ENCODE data around the gene LPIN1. TPM values are rescaled to one million over a fixed set of nuclear protein-coding genes. Genes with fewer than 3 reads are reported as not detected.

LPIN1 gene
- total and polyA plus RNA-seq, 2 of the 8 experiments (the other 6 are each of a cell fraction or from before 2014, with no cell fraction given) = 4.3 to 9.8 TPM

- CTCF ChIA-PET (ENCODE audit: partially characterized antibody) = no interaction called here
- TF ChIP-seq JUN (IDR thresholded peaks at IDR 0.05; ENCODE audit: low read depth, low read length) (no peak), JUND (IDR thresholded peaks at IDR 0.05; ENCODE audit: low read length) (no peak), POU5F1 (IDR thresholded peaks at IDR 0.05; ENCODE audit: low read depth, low read length) (no peak), SAP30 (IDR thresholded peaks at IDR 0.05; ENCODE audit: insufficient read depth, insufficient replicate concordance, low read length) (no peak), CHD2 (IDR thresholded peaks at IDR 0.05; ENCODE audit: low read length) (no peak), TEAD4 (IDR thresholded peaks at IDR 0.05; ENCODE audit: low read depth, low read length) (no peak), EGR1 (IDR thresholded peaks at IDR 0.05; ENCODE audit: borderline replicate concordance, low read depth, low read length) (no peak), CHD1 (IDR thresholded peaks at IDR 0.05; ENCODE audit: low read depth, low read length) (no peak)
These were observed 121.5 kb downstream of the LPIN1 start for GRCh38 chr2:11867926-11868325.

More at GRCh38 chr2:11867926-11868325, 121.5 kb downstream of the LPIN1 start:
- no peak overlapping the region for H3K23ac ChIP-seq (ENCODE audit: insufficient read length)
- no peak overlapping the region for H2BK20ac ChIP-seq (ENCODE audit: low read length)
- H3K79me1 ChIP-seq (ENCODE audit: low read depth, low read length) = no peaks in the 10 kb centered on the region
- H2BK15ac ChIP-seq (ENCODE audit: low read length) = no peak overlapping the region
- H3K4me2 ChIP-seq (ENCODE audit: insufficient read depth in 1 of 2, low read depth in 2 of 2, low read length in 2 of 2) = no peak overlapping the region
- WGBS, 2 experiments (ENCODE audit: extremely low coverage in 1 of 2, insufficient coverage in 1 of 2, insufficient read length in 1 of 2, insufficient replicate concordance in 2 of 2, low coverage in 1 of 2, low lambda C conversion rate in 2 of 2, missing lambda C conversion rate in 1 of 2) = 83% methylated on average over 2 of the region's 2 CpGs; no CpG with 5 or more reads in 1 of the 2 experiments
- H4K8ac ChIP-seq (ENCODE audit: extremely low read depth, insufficient read depth, low read length) = no peak overlapping the region; the same call in none of the 2 replicates
- no peak overlapping the region for H4K91ac ChIP-seq (replicated peaks; ENCODE audit: insufficient read length, low read length)
- no peaks in the 10 kb centered on the region for H3K9me3 ChIP-seq (ENCODE audit: insufficient read depth in 2 of 2, low read depth in 1 of 2, low read length in 1 of 2)
- H3K36me3 ChIP-seq (ENCODE audit: control insufficient read depth in 2 of 4, insufficient read depth in 4 of 4, low read length in 3 of 4) = no peaks in the 10 kb centered on the region
- H3K23me2 ChIP-seq (ENCODE audit: low read depth, low read length) = no peaks in the 10 kb centered on the region
- peaks cover 0 to 10% (median 3%) of the 10 kb centered on the region in 4 experiments; a peak in 6 of 7 replicates for H3K4me1 ChIP-seq (replicated peaks in 1 of 4; ENCODE audit: control insufficient read depth in 3 of 4, insufficient read depth in 4 of 4, low read length in 3 of 4)
- H4K20me1 ChIP-seq (replicated peaks in 1 of 2; ENCODE audit: control insufficient read depth in 1 of 2, insufficient read depth in 2 of 2, low read length in 2 of 2) = no peaks in the 10 kb centered on the region
- no peak overlapping the region for H3K4ac ChIP-seq (replicated peaks; ENCODE audit: insufficient read length, low read depth, low read length)
- H2BK12ac ChIP-seq (ENCODE audit: low read depth, low read length) = no peak overlapping the region
- H2AK5ac ChIP-seq (ENCODE audit: low read depth, low read length) = no peak overlapping the region
- H3K56ac ChIP-seq (replicated peaks; ENCODE audit: insufficient read length, low read depth, low read length) = no peak overlapping the region
- H3K18ac ChIP-seq (ENCODE audit: extremely low read depth, low read length) = peak overlapping the region; percentile 52; the same call in 1 of the 2 replicates
- no peak overlapping the region for H3K9ac ChIP-seq (replicated peaks in 1 of 4; ENCODE audit: extremely low read depth in 1 of 4, low read depth in 3 of 4, low read length in 3 of 4)
- no peaks in the 10 kb centered on the region for H3K27me3 ChIP-seq (replicated peaks in 1 of 4; ENCODE audit: control insufficient read depth in 3 of 4, extremely low read depth in 1 of 4, insufficient read depth in 3 of 4, low read length in 3 of 4)
- no peaks in the 10 kb centered on the region for H3K79me2 ChIP-seq (ENCODE audit: control insufficient read depth in 1 of 2, insufficient read depth in 2 of 2, low read length in 2 of 2)
- FAIRE-seq (no peak), DNase-seq (ENCODE audit: low read depth in 1 of 2, low spot score in 2 of 2) (peak in 1 of 2 experiments; percentile 30)
- H3K4me3 ChIP-seq (ENCODE audit: extremely low read depth in 1 of 4, insufficient read depth in 2 of 4, low read depth in 3 of 4, low read length in 4 of 4) = no peak overlapping the region
- no peak overlapping the region for H4K5ac ChIP-seq (ENCODE audit: insufficient read length, low read depth, low read length)
- no peak overlapping the region for H3K27ac ChIP-seq (ENCODE audit: low read depth, low read length)
- no peak overlapping the region for H2AFZ ChIP-seq (ENCODE audit: low read length)
- no peak overlapping the region for H3K14ac ChIP-seq (ENCODE audit: insufficient read length)
- no peak overlapping the region for H2BK5ac ChIP-seq (ENCODE audit: low read depth, low read length)
- H2BK120ac ChIP-seq (replicated peaks; ENCODE audit: low read depth, low read length) = no peak overlapping the region
- POLR2A ChIA-PET (ENCODE audit: partially characterized antibody) = no interaction called here

Data from H1 (cell line).